Stomach smooth muscle (tissue), 2 donors: ENCODE results near the gene SLC6A18.

Experiments used
- H3K27ac ChIP-seq: one replicate; pipeline ENCODE4 v1.7.0; 2013; ENCODE audit warnings: mild to moderate bottlenecking, low read length, inconsistent platforms
- H3K27me3 ChIP-seq, 2 donors: one replicate each; pipeline ENCODE4 v1.7.0; 2013; ENCODE audit warnings: low read length in 2 of 2; ENCODE audit not compliant: insufficient read depth in 2 of 2, control insufficient read depth in 1 of 2
- H3K36me3 ChIP-seq, 2 donors: one replicate each; pipeline ENCODE4 v1.7.0; 2013; ENCODE audit warnings: low read length in 2 of 2; ENCODE audit not compliant: control insufficient read depth in 2 of 2, insufficient read depth in 2 of 2
- H3K4me1 ChIP-seq: one replicate; pipeline ENCODE4 v1.7.0; 2013; ENCODE audit warnings: low read length; ENCODE audit not compliant: control insufficient read depth, insufficient read depth
- H3K4me3 ChIP-seq, 2 donors: one replicate each; pipeline ENCODE4 v1.7.0; 2013; ENCODE audit warnings: low read length in 2 of 2
- H3K9ac ChIP-seq, 2 donors: one replicate each; pipeline ENCODE4 v1.7.0; 2013; ENCODE audit warnings: low read length in 2 of 2, mild to moderate bottlenecking in 1 of 2
- H3K9me3 ChIP-seq, 2 donors: one replicate each; pipeline ENCODE4 v1.7.0; 2013; ENCODE audit warnings: low read length in 2 of 2; ENCODE audit not compliant: control insufficient read depth in 2 of 2
- donor health status: healthy.
- donor health status: Pancreatic carcinoma.

The SLC6A18 gene

DNA sequence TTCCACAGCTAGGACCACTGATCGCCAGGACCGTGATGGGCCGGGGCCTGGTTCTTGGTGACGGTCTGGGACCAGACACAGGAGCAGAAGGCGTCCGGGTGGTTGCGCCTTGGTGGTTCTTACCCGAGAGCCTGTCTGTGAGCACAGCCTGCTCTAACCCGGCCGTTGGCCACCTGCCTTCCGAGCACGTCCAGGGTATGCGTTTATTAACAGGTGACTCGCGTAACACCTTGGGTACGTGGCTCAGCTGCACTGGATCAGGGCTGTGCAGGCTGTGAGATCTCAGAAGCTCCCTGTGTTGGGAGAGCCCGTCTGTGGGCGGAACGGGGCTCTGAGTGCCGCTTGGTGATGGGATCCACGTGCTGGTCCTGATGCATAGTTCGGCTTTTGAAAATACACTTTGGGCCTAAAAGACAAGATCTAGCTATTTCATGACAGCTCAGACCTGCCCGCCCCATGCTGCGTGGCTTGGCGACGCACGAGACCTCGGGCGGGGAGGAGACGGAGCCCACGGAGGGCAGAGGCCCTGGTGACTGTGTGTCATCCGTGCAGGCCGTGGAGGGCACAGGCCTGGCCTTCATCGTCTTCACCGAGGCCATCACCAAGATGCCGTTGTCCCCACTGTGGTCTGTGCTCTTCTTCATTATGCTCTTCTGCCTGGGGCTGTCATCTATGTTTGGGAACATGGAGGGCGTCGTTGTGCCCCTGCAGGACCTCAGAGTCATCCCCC is 6.7 kb upstream of the SLC6A18 start:
- no peaks in the 10 kb centered on the region for H3K4me1 ChIP-seq
- peaks cover 0 to 11% of the 10 kb centered on the region in 2 donors for H3K9me3 ChIP-seq
- no peak overlapping the region for H3K4me3 ChIP-seq
- peaks cover 0 to 2% of the 10 kb centered on the region in 2 donors for H3K27me3 ChIP-seq
- no peak overlapping the region for H3K27ac ChIP-seq
- H3K9ac ChIP-seq: no peak overlapping the region
- H3K36me3 ChIP-seq: no peaks in the 10 kb centered on the region

DNA sequence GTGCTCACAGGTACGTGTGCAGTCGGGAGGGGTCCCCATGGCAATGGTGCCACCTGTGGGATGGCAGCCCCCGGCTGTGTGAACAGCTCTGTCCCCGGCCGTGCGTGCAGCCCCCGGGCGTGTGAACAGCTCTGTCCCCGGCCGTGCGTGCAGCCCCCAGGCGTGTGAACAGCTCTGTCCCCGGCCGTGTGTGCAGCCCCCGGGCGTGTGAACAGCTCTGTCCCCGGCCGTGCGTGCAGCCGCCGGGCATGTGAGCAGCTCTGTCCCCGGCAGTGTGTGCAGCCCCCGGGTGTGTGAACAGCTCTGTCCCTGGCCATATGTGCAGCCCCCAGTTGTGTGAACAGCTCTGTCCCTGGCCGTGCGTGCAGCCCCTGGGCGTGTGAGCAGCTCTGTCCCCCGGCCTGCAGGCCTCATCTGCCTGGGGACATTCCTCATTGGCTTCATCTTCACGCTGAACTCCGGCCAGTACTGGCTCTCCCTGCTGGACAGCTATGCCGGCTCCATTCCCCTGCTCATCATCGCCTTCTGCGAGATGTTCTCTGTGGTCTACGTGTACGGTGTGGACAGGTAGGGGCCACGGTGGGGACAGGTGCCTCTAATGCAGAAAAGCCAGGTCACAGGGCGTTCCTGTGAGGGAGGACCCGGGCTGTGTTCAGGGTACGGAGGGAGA is 5.9 kb upstream of the SLC6A18 start:
- no peak overlapping the region for H3K27ac ChIP-seq
- peaks cover 0 to 2% of the 10 kb centered on the region in 2 donors for H3K27me3 ChIP-seq
- peaks cover 0 to 11% of the 10 kb centered on the region in 2 donors for H3K9me3 ChIP-seq
- H3K9ac ChIP-seq: no peak overlapping the region
- H3K4me1 ChIP-seq: no peaks in the 10 kb centered on the region
- no peak overlapping the region for H3K4me3 ChIP-seq
- H3K36me3 ChIP-seq: no peaks in the 10 kb centered on the region

GRCh38 chr5:1219768-1220100 is 5.4 kb upstream of the SLC6A18 start:
- Histone ChIP-seq H3K27me3 (peaks cover 0 to 2% of the 10 kb centered on the region in 2 donors), H3K36me3 (no peaks in the 10 kb centered on the region), H3K4me3 (no peak overlapping the region), H3K9ac (no peak overlapping the region), H3K4me1 (no peaks in the 10 kb centered on the region), H3K9me3 (peaks cover 0 to 11% of the 10 kb centered on the region in 2 donors), H3K27ac (no peak overlapping the region)

- Histone ChIP-seq H3K27me3 (peaks cover 0 to 2% of the 10 kb centered on the region in 2 donors), H3K4me1 (no peaks in the 10 kb centered on the region), H3K27ac (no peak overlapping the region), H3K36me3 (no peaks in the 10 kb centered on the region), H3K9me3 (peaks cover 0 to 11% of the 10 kb centered on the region in 2 donors), H3K9ac (no peak overlapping the region), H3K4me3 (no peak overlapping the region)
Observed at GRCh38 chr5:1220351-1220750, 4.8 kb upstream of the SLC6A18 start.

- Histone ChIP-seq H3K4me1 (no peaks in the 10 kb centered on the region), H3K27ac (no peak overlapping the region), H3K9ac (no peak overlapping the region), H3K36me3 (no peaks in the 10 kb centered on the region), H3K27me3 (peaks cover 0 to 2% of the 10 kb centered on the region in 2 donors), H3K9me3 (peaks cover 0 to 6% of the 10 kb centered on the region in 2 donors), H3K4me3 (no peak overlapping the region)
Observed at GRCh38 chr5:1220831-1221230, 4.3 kb upstream of the SLC6A18 start.

DNA sequence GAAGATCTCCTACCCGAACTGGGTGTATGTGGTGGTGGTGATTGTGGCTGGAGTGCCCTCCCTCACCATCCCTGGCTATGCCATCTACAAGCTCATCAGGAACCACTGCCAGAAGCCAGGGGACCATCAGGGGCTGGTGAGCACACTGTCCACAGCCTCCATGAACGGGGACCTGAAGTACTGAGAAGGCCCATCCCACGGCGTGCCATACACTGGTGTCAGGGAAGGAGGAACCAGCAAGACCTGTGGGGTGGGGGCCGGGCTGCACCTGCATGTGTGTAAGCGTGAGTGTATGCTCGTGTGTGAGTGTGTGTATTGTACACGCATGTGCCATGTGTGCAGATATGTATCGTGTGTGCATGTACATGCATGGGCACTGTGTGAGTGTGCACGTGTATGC is 3.5 kb upstream of the SLC6A18 start:
- no peaks in the 10 kb centered on the region for H3K9me3 ChIP-seq
- H3K9ac ChIP-seq: no peak overlapping the region
- no peak overlapping the region for H3K27ac ChIP-seq
- no peak overlapping the region for H3K4me3 ChIP-seq
- no peaks in the 10 kb centered on the region for H3K4me1 ChIP-seq
- no peaks in the 10 kb centered on the region for H3K36me3 ChIP-seq
- H3K27me3 ChIP-seq: peaks cover 0 to 2% of the 10 kb centered on the region in 2 donors

GRCh38 chr5:1222147-1222546 is 3.0 kb upstream of the SLC6A18 start:
- no peaks in the 10 kb centered on the region for H3K9me3 ChIP-seq
- H3K4me1 ChIP-seq: no peaks in the 10 kb centered on the region
- H3K4me3 ChIP-seq: no peak overlapping the region
- H3K9ac ChIP-seq: no peak overlapping the region
- no peaks in the 10 kb centered on the region for H3K36me3 ChIP-seq
- no peak overlapping the region for H3K27ac ChIP-seq
- H3K27me3 ChIP-seq: peaks cover 0 to 2% of the 10 kb centered on the region in 2 donors

GRCh38 chr5:1222621-1223277 is 2.4 kb upstream of the SLC6A18 start:
- no peak overlapping the region for H3K4me3 ChIP-seq
- H3K9me3 ChIP-seq: no peaks in the 10 kb centered on the region
- peaks cover 0 to 2% of the 10 kb centered on the region in 2 donors for H3K27me3 ChIP-seq
- no peak overlapping the region for H3K9ac ChIP-seq
- no peak overlapping the region for H3K27ac ChIP-seq
- no peaks in the 10 kb centered on the region for H3K4me1 ChIP-seq
- H3K36me3 ChIP-seq: no peaks in the 10 kb centered on the region

GRCh38 chr5:1223278-1223670 is 1.9 kb upstream of the SLC6A18 start:
- Histone ChIP-seq H3K27ac (no peak overlapping the region), H3K4me3 (no peak overlapping the region), H3K9ac (no peak overlapping the region), H3K27me3 (peaks cover 0 to 2% of the 10 kb centered on the region in 2 donors), H3K4me1 (no peaks in the 10 kb centered on the region), H3K9me3 (no peaks in the 10 kb centered on the region), H3K36me3 (no peaks in the 10 kb centered on the region)

DNA sequence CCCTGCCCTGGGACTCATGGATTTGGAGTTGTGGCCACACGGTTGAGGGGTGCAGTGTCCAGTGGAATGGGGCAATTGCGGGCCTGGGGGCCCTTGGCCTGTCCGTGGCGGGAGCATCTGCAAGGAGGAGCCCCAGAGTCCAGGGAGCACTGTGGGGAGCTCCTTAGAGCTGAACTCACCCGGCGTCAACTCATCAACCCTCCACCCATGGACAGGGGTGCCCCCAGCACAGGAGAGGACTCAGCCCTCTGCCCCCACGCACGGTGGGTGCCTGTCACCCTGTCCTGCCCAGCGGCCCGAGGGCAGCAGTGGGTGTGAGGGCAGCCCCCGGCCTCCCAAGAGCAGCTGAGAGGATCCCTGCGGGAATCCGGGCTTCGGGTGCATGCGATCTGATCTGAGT is 550 bp upstream of the SLC6A18 start:
- Histone ChIP-seq H3K27ac (no peak overlapping the region), H3K27me3 (peaks cover 8% of the 10 kb centered on the region in 2 donors), H3K4me1 (no peaks in the 10 kb centered on the region), H3K36me3 (no peaks in the 10 kb centered on the region), H3K9ac (no peak overlapping the region), H3K4me3 (no peak overlapping the region), H3K9me3 (no peaks in the 10 kb centered on the region)

- Histone ChIP-seq H3K36me3 (no peaks in the 10 kb centered on the region), H3K27ac (no peak overlapping the region), H3K4me3 (no peak overlapping the region), H3K9ac (no peak overlapping the region), H3K27me3 (peaks cover 8 to 11% of the 10 kb centered on the region in 2 donors), H3K9me3 (no peaks in the 10 kb centered on the region), H3K4me1 (no peaks in the 10 kb centered on the region)
Observed at GRCh38 chr5:1226231-1226630, 1.1 kb downstream of the SLC6A18 start.
